K562 (cell line): ENCODE data around the gene CUTC. TPM values are rescaled to one million over a fixed set of nuclear protein-coding genes. Genes with fewer than 3 reads are reported as not detected.

Source experiments
- ARID1B ChIP-seq: fragments of 450-650 bp; IDR thresholded peaks from 2 replicates; pipeline ENCODE4 v1.6.1; 2016; ENCODE audit warnings: antibody characterized with exemption, mild to moderate bottlenecking, inconsistent platforms
- ARID3A ChIP-seq: IDR thresholded peaks from 2 replicates; pipeline ENCODE4 v1.6.1; 2012; ENCODE audit warnings: low read depth, low read length, improper control_type of control experiment, borderline replicate concordance
- C11orf30 ChIP-seq: fragments of 450-650 bp; IDR thresholded peaks from 2 replicates; pipeline ENCODE4 v1.6.1; 2016; ENCODE audit warnings: low read depth, mild to moderate bottlenecking
- CHD1 ChIP-seq: fragments of 200-600 bp; sonication (generic); IDR thresholded peaks from one replicate; pipeline ENCODE4 v1.6.1; 2012; ENCODE audit warnings: mild to moderate bottlenecking, moderate library complexity, low read length, inconsistent platforms
- CUX1 ChIP-seq: fragments of 200-800 bp; sonication (Bioruptor generic); IDR thresholded peaks from 2 replicates; pipeline ENCODE4 v1.6.1; 2016; ENCODE audit warnings: missing genetic modification characterization, missing compliant biosample characterization
- FOXK2 ChIP-seq, 2 experiments: fragments of 450-650 bp; IDR thresholded peaks in 1 of 2; conservative IDR thresholded peaks in 1 of 2; 2 replicates each; pipeline ENCODE4 v1.6.1; 2016; ENCODE audit warnings: low read depth in 2 of 2, mild to moderate bottlenecking in 1 of 2
- LEF1 ChIP-seq: fragments of 450-650 bp; IDR thresholded peaks from 2 replicates; pipeline ENCODE4 v1.6.1; 2016; ENCODE audit warnings: mild to moderate bottlenecking
- MAFG ChIP-seq: fragments of 450-650 bp; conservative IDR thresholded peaks from 2 replicates; pipeline ENCODE4 v1.6.1; 2016; ENCODE audit warnings: missing genetic modification characterization, missing compliant biosample characterization
- MAFK ChIP-seq: IDR thresholded peaks from 2 replicates; pipeline ENCODE4 v1.6.1; 2011; ENCODE audit warnings: low read length, improper control_type of control experiment
- MTA2 ChIP-seq: fragments of 450-650 bp; IDR thresholded peaks from 2 replicates; pipeline ENCODE4 v1.6.1; 2016; ENCODE audit warnings: low read depth
- NFE2L1 ChIP-seq: fragments of 450-650 bp; IDR thresholded peaks from 2 replicates; pipeline ENCODE4 v1.6.1; 2016; ENCODE audit warnings: missing genetic modification characterization, low read depth, mild to moderate bottlenecking, missing compliant biosample characterization, moderate library complexity, borderline replicate concordance
- SMARCA5 ChIP-seq: fragments of 450-650 bp; IDR thresholded peaks from 2 replicates; pipeline ENCODE4 v1.6.1; 2016
- ZNF384 ChIP-seq: IDR thresholded peaks from 2 replicates; pipeline ENCODE4 v1.6.1; 2012; ENCODE audit warnings: low read depth, low read length, improper control_type of control experiment
- ZNF584 ChIP-seq: fragments of 200-800 bp; sonication (Bioruptor generic); IDR thresholded peaks from 2 replicates; pipeline ENCODE4 v1.6.1; 2016; ENCODE audit warnings: low read depth, mild to moderate bottlenecking, missing genetic modification characterization, missing compliant biosample characterization
- ZNF644 ChIP-seq: fragments of 200-800 bp; sonication (Bioruptor generic); IDR thresholded peaks from 2 replicates; pipeline ENCODE4 v1.6.1; 2016; ENCODE audit warnings: low read depth, missing genetic modification characterization, missing compliant biosample characterization
- ZNF766 ChIP-seq: fragments of 200-800 bp; sonication (Bioruptor generic); conservative IDR thresholded peaks from 2 replicates; pipeline ENCODE4 v1.6.1; 2016; ENCODE audit warnings: missing genetic modification characterization, missing compliant biosample characterization
- polyA plus RNA-seq, 8 experiments: library from polyadenylated mRNA; depleted of rRNA in 4 of 8; stranded (reverse) in 5 of 8; unstranded in 3 of 8; fragments of >200 nt; fragmentation: Nextera tagmentation in 2 of 8; fragmentation: Illumina TruSeq in 1 of 8; extraction: Ambion mirVana in 2 of 8; extraction: Trizol in 1 of 8; gene quantifications; 2 replicates each; pipeline versions ENCODE4 v1.2.1 to v1.2.3, GENCODE V29; 2011 to 2014; ENCODE audit warnings: inconsistent platforms in 1 of 8, missing spikeins in 1 of 8
- total RNA-seq, 7 experiments: library from RNA; depleted of rRNA in 6 of 7; stranded (reverse); fragments of >200 nt in 6 of 7; fragmentation: Illumina TruSeq in 2 of 7; extraction: Trizol in 2 of 7; gene quantifications; 2 replicates each; pipeline versions ENCODE4 v1.2.1 to v1.2.3, GENCODE V29; 2011 to 2021; ENCODE audit warnings: low replicate concordance in 1 of 7
- TF ChIP-seq, protein P1 (sequence below): fragments of 450-650 bp; IDR thresholded peaks from 2 replicates; pipeline ENCODE4 v1.6.1; 2017; ENCODE audit warnings: antibody characterized with exemption, mild to moderate bottlenecking

CUTC gene
- total and polyA plus RNA-seq, 9 of the 15 experiments (the other 6 are each of a cell fraction or from before 2014, with no cell fraction given) = 18.6 to 69.3 (median 32.3) TPM

- TF ChIP-seq ZNF766 (no peak; the same call in 1 of the 2 replicates), SMARCA5 (no peak), ZNF384 (no peak), LEF1 (no peak), ZNF584 (CRISPR knock-in tag) (peak; percentile 54; the same call in 1 of the 2 replicates), C11orf30 (peak; percentile 90), CHD1 (no peak), ARID3A (peak; percentile 64; the same call in 1 of the 2 replicates), MAFK (peak; percentile 85), MTA2 (no peak), ARID1B (0 out of 2 replicates have a peak, but pooled peaks have one; percentile 29), ZNF644 (tag) (peak; percentile 66), CUX1 (CRISPR knock-in tag) (no peak), MAFG (tag) (peak; percentile 92), FOXK2 (conservative IDR thresholded peaks at IDR 0.05 in 1 of 2, IDR thresholded peaks at IDR 0.05 in 1 of 2; ENCODE audit: low read depth in 2 of 2) (no peak), NFE2L1 (tag) (peak; percentile 74)
- TF ChIP-seq, protein P1, sequence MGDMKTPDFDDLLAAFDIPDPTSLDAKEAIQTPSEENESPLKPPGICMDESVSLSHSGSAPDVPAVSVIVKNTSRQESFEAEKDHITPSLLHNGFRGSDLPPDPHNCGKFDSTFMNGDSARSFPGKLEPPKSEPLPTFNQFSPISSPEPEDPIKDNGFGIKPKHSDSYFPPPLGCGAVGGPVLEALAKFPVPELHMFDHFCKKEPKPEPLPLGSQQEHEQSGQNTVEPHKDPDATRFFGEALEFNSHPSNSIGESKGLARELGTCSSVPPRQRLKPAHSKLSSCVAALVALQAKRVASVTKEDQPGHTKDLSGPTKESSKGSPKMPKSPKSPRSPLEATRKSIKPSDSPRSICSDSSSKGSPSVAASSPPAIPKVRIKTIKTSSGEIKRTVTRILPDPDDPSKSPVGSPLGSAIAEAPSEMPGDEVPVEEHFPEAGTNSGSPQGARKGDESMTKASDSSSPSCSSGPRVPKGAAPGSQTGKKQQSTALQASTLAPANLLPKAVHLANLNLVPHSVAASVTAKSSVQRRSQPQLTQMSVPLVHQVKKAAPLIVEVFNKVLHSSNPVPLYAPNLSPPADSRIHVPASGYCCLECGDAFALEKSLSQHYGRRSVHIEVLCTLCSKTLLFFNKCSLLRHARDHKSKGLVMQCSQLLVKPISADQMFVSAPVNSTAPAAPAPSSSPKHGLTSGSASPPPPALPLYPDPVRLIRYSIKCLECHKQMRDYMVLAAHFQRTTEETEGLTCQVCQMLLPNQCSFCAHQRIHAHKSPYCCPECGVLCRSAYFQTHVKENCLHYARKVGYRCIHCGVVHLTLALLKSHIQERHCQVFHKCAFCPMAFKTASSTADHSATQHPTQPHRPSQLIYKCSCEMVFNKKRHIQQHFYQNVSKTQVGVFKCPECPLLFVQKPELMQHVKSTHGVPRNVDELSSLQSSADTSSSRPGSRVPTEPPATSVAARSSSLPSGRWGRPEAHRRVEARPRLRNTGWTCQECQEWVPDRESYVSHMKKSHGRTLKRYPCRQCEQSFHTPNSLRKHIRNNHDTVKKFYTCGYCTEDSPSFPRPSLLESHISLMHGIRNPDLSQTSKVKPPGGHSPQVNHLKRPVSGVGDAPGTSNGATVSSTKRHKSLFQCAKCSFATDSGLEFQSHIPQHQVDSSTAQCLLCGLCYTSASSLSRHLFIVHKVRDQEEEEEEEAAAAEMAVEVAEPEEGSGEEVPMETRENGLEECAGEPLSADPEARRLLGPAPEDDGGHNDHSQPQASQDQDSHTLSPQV = peak; percentile 85
Measured at GRCh38 chr10:99708428-99709012, 23.5 kb upstream of the CUTC start (continued).
